GM13977 (cell line): ENCODE results near the gene CCDC177.

ENCODE experiments used
- DNase-seq: peaks from one replicate; pipeline ENCODE4 v3.0.0; 2012; ENCODE audit warnings: low spot score
- in situ Hi-C: fragments of 300-500 bp; cut with MboI; formaldehyde crosslinking; loops from one replicate; pipeline ENCODE4 v1.12.0; 2022; ENCODE audit warnings: low sequenced_read_pairs, low pct_unique_long_range_greater_than_20kb, mixed read lengths, inconsistent platforms; ENCODE audit not compliant: unreplicated experiment
- TF ChIP-seq, protein P1 (sequence below): IDR thresholded peaks from 2 replicates; pipeline ENCODE4 v1.5.1; 2012; ENCODE audit warnings: mild to moderate bottlenecking, control low read depth; ENCODE audit not compliant: insufficient read depth; ENCODE audit errors: extremely low read depth, missing control alignments

CCDC177 gene

DNA sequence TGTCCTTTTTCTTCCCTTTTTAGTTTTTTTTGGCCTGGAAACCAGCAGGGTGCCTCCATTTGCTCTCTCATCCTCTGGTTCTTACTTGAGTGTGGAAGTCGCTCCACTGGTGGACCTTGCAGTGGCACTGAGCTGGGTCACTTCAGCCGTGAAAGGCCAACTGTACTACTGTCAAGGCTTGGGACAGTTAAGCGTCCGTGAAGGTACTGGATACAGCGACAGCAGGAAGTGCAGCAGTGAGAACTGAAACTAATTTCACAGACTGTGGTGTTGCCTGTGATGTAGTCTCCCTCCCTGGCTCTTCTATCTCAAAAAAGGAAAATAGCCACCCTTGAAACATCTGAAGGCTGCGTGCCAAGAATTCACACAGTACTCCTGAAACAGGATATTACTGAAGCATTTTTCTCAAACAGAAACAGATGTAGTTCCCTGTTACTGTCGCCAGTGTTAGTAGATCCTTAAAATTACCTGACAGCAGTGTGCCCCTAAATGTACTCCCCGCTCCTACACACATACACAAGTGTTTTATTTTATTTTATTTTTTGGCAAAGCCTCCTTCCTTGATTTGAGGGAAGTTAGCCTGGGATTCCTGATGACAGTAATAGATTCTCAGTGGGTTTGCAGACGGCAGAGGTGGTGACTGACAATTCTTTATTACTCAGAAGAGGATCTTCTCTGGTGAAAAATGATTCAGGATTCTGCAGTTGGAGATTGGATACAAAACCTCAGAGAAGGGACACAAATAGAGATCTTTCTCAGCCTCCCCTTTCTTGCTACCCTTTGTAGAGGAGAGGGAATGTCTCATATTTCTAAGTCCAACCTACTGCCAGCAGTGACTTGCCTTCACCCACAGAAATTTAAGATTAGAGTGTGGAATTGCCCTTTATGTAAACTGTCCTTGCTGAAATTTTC lies 41.1 kb upstream of the CCDC177 start:
- in situ Hi-C loops: no loop called here
- DNase-seq: peak; percentile 64
- TF ChIP-seq, protein P1, sequence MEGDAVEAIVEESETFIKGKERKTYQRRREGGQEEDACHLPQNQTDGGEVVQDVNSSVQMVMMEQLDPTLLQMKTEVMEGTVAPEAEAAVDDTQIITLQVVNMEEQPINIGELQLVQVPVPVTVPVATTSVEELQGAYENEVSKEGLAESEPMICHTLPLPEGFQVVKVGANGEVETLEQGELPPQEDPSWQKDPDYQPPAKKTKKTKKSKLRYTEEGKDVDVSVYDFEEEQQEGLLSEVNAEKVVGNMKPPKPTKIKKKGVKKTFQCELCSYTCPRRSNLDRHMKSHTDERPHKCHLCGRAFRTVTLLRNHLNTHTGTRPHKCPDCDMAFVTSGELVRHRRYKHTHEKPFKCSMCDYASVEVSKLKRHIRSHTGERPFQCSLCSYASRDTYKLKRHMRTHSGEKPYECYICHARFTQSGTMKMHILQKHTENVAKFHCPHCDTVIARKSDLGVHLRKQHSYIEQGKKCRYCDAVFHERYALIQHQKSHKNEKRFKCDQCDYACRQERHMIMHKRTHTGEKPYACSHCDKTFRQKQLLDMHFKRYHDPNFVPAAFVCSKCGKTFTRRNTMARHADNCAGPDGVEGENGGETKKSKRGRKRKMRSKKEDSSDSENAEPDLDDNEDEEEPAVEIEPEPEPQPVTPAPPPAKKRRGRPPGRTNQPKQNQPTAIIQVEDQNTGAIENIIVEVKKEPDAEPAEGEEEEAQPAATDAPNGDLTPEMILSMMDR: no peak

DNA sequence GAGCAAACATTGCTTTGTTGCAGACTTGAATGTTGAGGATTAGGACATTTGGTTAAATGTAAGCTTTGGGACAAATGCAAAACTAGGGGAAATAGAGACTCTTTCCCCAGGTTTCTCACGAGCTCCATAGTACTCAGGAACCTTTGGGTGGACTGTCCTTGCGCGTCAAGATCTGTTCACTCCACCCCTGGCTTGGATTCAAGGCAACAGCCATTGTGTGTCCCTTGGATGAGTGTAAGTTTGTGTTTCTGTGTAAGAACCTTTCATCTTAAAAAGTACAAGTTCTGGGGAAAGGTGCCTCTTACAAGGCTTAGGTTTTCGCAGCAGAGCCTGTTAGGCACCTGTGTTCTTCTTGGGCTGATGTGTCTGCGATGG lies 40.4 kb upstream of the CCDC177 start:
- in situ Hi-C loops: no loop called here
- TF ChIP-seq, protein P1: no peak
- DNase-seq: no peak

DNA sequence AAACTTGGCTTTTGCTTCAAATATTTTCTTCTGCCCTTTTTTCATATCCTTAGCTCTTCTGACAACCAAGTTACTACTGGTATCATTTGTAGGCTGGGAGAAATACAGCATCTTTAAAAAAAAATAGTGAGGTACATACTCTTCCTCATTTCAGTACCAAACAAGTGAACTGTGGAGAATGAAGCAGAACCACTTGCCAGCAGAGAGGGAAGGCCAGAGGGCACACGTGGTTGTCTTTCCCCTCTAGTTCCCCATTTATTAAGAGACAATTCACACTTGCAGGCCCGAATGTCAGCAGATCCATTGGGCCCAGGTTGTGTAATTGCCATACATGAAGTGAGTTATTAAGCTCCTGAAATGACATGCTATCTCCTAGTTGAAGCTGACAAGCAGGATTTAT lies 39.9 kb upstream of the CCDC177 start:
- DNase-seq: no peak
- in situ Hi-C loops: no loop called here
- TF ChIP-seq, protein P1: no peak

DNA sequence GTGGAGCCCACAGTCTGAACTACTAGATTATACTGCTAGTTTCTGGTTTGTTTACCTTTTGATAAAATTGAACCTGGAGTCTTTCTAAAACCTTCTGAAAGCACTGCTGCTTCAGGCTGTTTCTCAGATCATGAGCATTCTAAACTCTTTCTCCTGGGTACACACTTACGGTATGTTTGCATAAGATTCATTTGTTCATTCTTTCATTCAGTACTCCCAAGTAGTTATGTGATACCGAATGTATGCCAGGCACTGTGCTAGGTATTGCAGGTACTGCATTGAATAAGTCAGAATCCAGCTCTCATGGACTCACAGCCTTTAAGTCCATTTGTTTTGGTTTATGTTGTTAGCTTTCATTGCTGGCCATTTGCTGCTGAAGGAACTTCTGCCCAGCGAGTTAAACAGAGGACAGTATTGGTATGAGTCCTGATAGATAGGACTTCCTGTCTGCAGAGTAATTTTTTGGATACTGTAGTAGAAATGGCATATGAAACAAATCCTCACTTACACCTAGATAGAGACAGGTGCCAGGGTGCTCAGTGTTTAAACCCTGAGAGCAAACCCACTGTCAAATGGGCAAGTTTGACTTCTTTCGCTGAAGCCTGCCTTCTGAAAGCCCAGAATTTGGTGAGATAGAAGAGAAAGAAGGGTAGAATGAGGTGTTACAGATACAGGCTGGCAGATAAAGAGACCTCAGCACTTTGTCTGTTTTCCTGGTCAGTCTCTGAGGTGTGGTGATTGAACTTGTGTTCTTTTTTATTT lies 38.8 kb upstream of the CCDC177 start:
- TF ChIP-seq, protein P1: no peak
- no peak for DNase-seq
- in situ Hi-C loops: no loop called here

DNA sequence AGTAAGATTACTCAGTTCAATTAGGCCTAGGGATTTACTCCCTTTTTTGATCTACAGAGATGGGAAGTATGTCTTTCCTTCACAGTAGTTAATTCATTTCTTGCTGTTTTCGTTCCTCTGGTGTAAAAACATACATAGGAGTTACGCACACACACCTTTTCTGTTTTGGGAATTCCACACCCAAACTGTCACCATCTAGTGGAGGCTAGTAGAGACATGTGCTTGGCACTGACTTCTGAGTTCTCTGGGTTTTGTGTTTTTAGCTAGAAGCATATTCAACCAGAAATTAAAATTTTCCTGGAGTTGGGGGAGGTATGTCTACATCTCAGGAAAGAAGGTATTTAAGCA lies 38.1 kb upstream of the CCDC177 start:
- TF ChIP-seq, protein P1: peak; percentile 13
- in situ Hi-C loops: no loop called here
- no peak for DNase-seq

DNA sequence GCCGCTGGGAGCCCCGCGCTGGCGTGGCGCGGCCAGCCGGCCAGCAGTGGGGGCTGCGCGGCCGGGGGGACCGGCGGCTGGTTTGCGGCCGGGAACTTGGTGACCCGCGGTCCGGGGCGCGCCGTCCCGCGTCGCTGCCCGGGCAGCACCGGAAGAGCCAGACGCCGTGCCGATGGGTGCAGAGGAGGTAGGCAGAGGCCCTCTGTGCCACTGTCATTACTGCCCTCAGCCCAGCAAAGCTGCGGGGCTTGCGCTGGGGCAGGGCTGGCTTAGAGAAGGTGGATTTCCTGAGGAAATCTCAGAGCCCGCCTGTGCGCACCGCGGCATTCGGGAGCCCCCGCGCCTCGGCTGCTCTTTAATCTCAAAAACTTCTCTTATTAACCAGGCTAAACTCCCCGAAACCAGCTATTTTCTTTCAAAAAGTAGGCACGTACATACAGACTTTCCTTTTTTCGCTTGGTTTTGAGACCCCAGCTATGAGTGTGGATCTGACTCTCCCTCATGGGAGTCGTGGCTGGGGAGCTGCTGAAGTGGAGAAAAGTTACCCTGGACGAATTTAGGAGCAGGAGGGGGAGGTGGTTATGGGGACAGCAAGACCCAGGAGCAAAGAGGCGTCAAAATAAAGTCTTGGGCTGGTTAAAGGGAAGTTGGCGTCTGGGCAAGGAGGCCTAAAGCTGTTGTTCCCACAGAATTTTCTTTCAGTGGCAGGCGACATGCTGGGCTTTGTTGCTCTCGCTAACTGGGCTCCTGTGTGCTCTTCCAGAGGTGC lies 37.5 kb upstream of the CCDC177 start:
- DNase-seq: no peak
- in situ Hi-C loops: no loop called here
- TF ChIP-seq, protein P1: no peak
